GM12875 (cell line): ENCODE data around the gene PMPCA.
A peak's percentile ranks its signal among the peaks of the same experiment; 100 is the strongest.

Source experiments
- H3K4me3 ChIP-seq: one replicate; pipeline ENCODE4 v1.5.1; 2011; ENCODE audit warnings: low read depth, low read length, control low read depth
- CTCF ChIP-seq: IDR thresholded peaks from 2 replicates; pipeline ENCODE4 v1.5.1; 2011; ENCODE audit warnings: low read depth, mild to moderate bottlenecking, control low read depth, inconsistent platforms, low read length, moderate library complexity, borderline replicate concordance; ENCODE audit not compliant: insufficient read depth

PMPCA gene

GRCh38 chr9:136370037-136370436 is 40.4 kb upstream of the PMPCA start:
- H3K4me3 ChIP-seq: no peak overlapping the region
- TF ChIP-seq CTCF: no peak

- H3K4me3 ChIP-seq: no peak overlapping the region
- TF ChIP-seq CTCF: no peak
Measured at GRCh38 chr9:136370687-136371532, 39.5 kb upstream of the PMPCA start.

GRCh38 chr9:136371533-136371880 is 39.0 kb upstream of the PMPCA start:
- H3K4me3 ChIP-seq: no peak overlapping the region
- TF ChIP-seq CTCF: no peak

- H3K4me3 ChIP-seq: no peak overlapping the region
Measured at GRCh38 chr9:136372006-136372405, 38.5 kb upstream of the PMPCA start.

GRCh38 chr9:136372561-136373299 is 37.7 kb upstream of the PMPCA start:
- no peak overlapping the region for H3K4me3 ChIP-seq
- 0 out of 2 replicates have a peak, but pooled peaks have one; percentile 2 for TF ChIP-seq CTCF

More at GRCh38 chr9:136372006-136372405, 38.5 kb upstream of the PMPCA start:
- TF ChIP-seq CTCF: no peak

GRCh38 chr9:136373300-136374182 is 36.9 kb upstream of the PMPCA start, which contains the start of gene CARD9:
Gene CARD9 (minus strand): TSS chr9:136373669. CDS start chr9:136372078, 1,591 bp downstream.
- no peak within 1 kb of the TSS for H3K4me3 ChIP-seq
- no peak for TF ChIP-seq CTCF
